ENCODE data around the gene KLF7. TPM values are rescaled to one million over a fixed set of nuclear protein-coding genes. Genes with fewer than 3 reads are reported as not detected.

The KLF7 gene
- total RNA-seq, 3 donors from 2014 or later: 6.7 to 32.7 (median 12.9) TPM

GRCh38 chr2:207046724-207047123 is 119.0 kb downstream of the KLF7 start:
- no peaks in the 10 kb centered on the region for H3K9me3 ChIP-seq
- ATAC-seq (no peak), DNase-seq (no peak)
- no peaks in the 10 kb centered on the region for H3K4me1 ChIP-seq (ENCODE audit: low read depth)
- intact Hi-C loops (cut with DNase I, micrococcal nuclease): no loop called here
- H3K4me3 ChIP-seq: no peak overlapping the region
- H3K36me3 ChIP-seq (ENCODE audit: low read depth): no peaks in the 10 kb centered on the region
- TF ChIP-seq, protein P1, sequence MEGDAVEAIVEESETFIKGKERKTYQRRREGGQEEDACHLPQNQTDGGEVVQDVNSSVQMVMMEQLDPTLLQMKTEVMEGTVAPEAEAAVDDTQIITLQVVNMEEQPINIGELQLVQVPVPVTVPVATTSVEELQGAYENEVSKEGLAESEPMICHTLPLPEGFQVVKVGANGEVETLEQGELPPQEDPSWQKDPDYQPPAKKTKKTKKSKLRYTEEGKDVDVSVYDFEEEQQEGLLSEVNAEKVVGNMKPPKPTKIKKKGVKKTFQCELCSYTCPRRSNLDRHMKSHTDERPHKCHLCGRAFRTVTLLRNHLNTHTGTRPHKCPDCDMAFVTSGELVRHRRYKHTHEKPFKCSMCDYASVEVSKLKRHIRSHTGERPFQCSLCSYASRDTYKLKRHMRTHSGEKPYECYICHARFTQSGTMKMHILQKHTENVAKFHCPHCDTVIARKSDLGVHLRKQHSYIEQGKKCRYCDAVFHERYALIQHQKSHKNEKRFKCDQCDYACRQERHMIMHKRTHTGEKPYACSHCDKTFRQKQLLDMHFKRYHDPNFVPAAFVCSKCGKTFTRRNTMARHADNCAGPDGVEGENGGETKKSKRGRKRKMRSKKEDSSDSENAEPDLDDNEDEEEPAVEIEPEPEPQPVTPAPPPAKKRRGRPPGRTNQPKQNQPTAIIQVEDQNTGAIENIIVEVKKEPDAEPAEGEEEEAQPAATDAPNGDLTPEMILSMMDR (IDR thresholded peaks at IDR 0.05): no peak

DNA sequence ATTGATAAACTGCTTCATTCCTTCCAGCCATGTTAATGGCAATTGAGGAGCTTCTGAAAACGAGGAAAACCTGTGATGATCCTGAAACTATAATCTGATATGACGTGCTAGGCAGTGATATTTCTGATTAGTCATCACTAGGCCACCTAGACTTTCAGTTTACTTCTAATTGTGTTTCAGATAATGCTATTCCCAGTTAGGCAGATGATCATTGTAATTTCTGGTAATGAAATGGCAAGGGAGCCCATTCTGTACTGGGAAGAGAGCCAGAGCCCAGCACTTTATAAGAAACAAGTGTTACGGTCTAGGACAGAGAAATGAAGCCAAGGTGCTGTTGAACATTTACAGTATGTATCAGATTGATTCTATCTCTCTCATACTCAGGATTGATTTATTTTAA is 120.2 kb downstream of the KLF7 start:
- DNase-seq (no peak), ATAC-seq (no peak)
- no peak overlapping the region for H3K4me3 ChIP-seq
- intact Hi-C loops (cut with DNase I, micrococcal nuclease): no loop called here
- H3K36me3 ChIP-seq (ENCODE audit: low read depth): no peaks in the 10 kb centered on the region
- H3K9me3 ChIP-seq: no peaks in the 10 kb centered on the region
- H3K4me1 ChIP-seq (ENCODE audit: low read depth): no peaks in the 10 kb centered on the region
- TF ChIP-seq, protein P1 (IDR thresholded peaks at IDR 0.05): no peak

- DNase-seq: no peak
- intact Hi-C loops (cut with DNase I, micrococcal nuclease): no loop called here
- no peak overlapping the region for H3K4me3 ChIP-seq
- no peaks in the 10 kb centered on the region for H3K4me1 ChIP-seq (ENCODE audit: low read depth)
- no peaks in the 10 kb centered on the region for H3K36me3 ChIP-seq (ENCODE audit: low read depth)
- TF ChIP-seq, protein P1 (IDR thresholded peaks at IDR 0.05): no peak
- ATAC-seq: no peak
- no peaks in the 10 kb centered on the region for H3K9me3 ChIP-seq
Measured at GRCh38 chr2:207044379-207045362, 121.1 kb downstream of the KLF7 start.

- intact Hi-C loops (cut with DNase I, micrococcal nuclease): no loop called here
- H3K36me3 ChIP-seq (ENCODE audit: low read depth): no peaks in the 10 kb centered on the region
- ATAC-seq: no peak
- no peaks in the 10 kb centered on the region for H3K4me1 ChIP-seq (ENCODE audit: low read depth)
- TF ChIP-seq, protein P1 (IDR thresholded peaks at IDR 0.05): no peak
- no peaks in the 10 kb centered on the region for H3K9me3 ChIP-seq
- no peak overlapping the region for H3K4me3 ChIP-seq
- DNase-seq: no peak
Measured at GRCh38 chr2:207042841-207043240, 122.9 kb downstream of the KLF7 start.

GRCh38 chr2:207041786-207042554 is 123.8 kb downstream of the KLF7 start:
- intact Hi-C loops (cut with DNase I, micrococcal nuclease): no loop called here
- Histone ChIP-seq H3K36me3 (ENCODE audit: low read depth) (no peaks in the 10 kb centered on the region), H3K4me3 (no peak overlapping the region), H3K9me3 (no peaks in the 10 kb centered on the region), H3K4me1 (ENCODE audit: low read depth) (no peaks in the 10 kb centered on the region)
- ATAC-seq (no peak), DNase-seq (no peak)
- TF ChIP-seq, protein P1 (IDR thresholded peaks at IDR 0.05): no peak

Measured in mucosa of descending colon (tissue), 3 donors.